Omental fat pad (tissue), 4 donors: ENCODE data around the gene NCR3LG1. TPM values are rescaled to one million over a fixed set of nuclear protein-coding genes. Genes with fewer than 3 reads are reported as not detected.
A peak's percentile ranks its signal among the peaks of the same experiment; 100 is the strongest.

ENCODE experiments used
- ATAC-seq: fragments of 150-250 bp; one replicate; pipeline ENCODE4 v1.9.1; 2016; ENCODE audit warnings: mild to moderate bottlenecking, moderate library complexity; ENCODE audit not compliant: low FRiP score
- DNase-seq: peaks from one replicate; pipeline ENCODE4 v3.0.0-alpha.2; 2019; ENCODE audit warnings: low spot score
- CTCF ChIP-seq, 3 donors: fragments of 450-650 bp; IDR thresholded peaks; one replicate each; pipeline ENCODE4 v1.5.1; 2016 to 2017; ENCODE audit warnings: antibody characterized with exemption in 3 of 3, mild to moderate bottlenecking in 3 of 3, moderate library complexity in 2 of 3
- total RNA-seq, 4 donors: library from RNA; depleted of rRNA; stranded (reverse); fragments of >200 nt; gene quantifications; one replicate each; pipeline ENCODE4 v1.1.0, GENCODE V29; 2016

The NCR3LG1 gene
- total RNA-seq, 4 donors from 2014 or later: 3.5 to 23.9 (median 11.0) TPM

- ATAC-seq (no peak), DNase-seq (no peak)
- no peak for TF ChIP-seq CTCF (IDR thresholded peaks at IDR 0.05)
Observed at GRCh38 chr11:17333799-17334586, 17.6 kb upstream of the NCR3LG1 start.

GRCh38 chr11:17343257-17343656, 8.3 kb upstream of the NCR3LG1 start:
- ATAC-seq (no peak), DNase-seq (no peak)
- no peak for TF ChIP-seq CTCF (IDR thresholded peaks at IDR 0.05)

- ATAC-seq (peak; percentile 93), DNase-seq (no peak)
- TF ChIP-seq CTCF (IDR thresholded peaks at IDR 0.05): no peak
Observed at GRCh38 chr11:17343907-17344306, 7.7 kb upstream of the NCR3LG1 start.

- no peak for TF ChIP-seq CTCF (IDR thresholded peaks at IDR 0.05)
Observed at GRCh38 chr11:17347676-17348075, 3.9 kb upstream of the NCR3LG1 start.

GRCh38 chr11:17350455-17351171, 987 bp upstream of the NCR3LG1 start:
- TF ChIP-seq CTCF (IDR thresholded peaks at IDR 0.05): no peak
- ATAC-seq (no peak), DNase-seq (no peak)

More at GRCh38 chr11:17347676-17348075, 3.9 kb upstream of the NCR3LG1 start:
- no peak for DNase-seq
- no peak for ATAC-seq

GRCh38 chr11:17351172-17351509, 459 bp upstream of the NCR3LG1 start:
- no peak for DNase-seq
- no peak for ATAC-seq
- no peak for TF ChIP-seq CTCF (IDR thresholded peaks at IDR 0.05)
